Measurements from ENCODE around the gene TRMT1L. TPM values are rescaled to one million over a fixed set of nuclear protein-coding genes. Genes with fewer than 3 reads are reported as not detected.

Gene TRMT1L
- total RNA-seq, 4 donors from 2014 or later: 7.9 to 29.9 (median 15.3) TPM

DNA sequence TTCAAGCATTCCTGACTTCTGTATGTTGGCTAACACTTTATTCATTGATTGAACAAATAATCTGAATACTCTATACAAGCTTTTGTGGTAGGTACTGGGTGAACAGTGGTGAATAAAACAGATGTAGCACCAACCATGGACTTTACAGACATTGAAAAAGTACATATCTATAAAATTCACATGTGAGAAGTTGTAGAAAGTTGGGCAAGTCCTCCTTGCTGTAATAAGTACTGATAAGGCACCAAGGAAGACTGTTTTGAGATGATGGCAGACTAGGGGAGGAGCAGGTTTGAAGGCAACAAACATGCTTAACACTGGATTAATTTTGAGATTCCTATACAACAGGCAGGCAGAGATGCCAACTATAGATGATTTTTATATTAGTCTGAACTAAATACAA is 69.0 kb downstream of the TRMT1L start:
- H3K27ac ChIP-seq: no peak overlapping the region
- no peak for TF ChIP-seq POLR2A (IDR thresholded peaks at IDR 0.05)
- TF ChIP-seq CTCF (IDR thresholded peaks at IDR 0.05): no peak
- H3K27me3 ChIP-seq: no peaks in the 10 kb centered on the region
- intact Hi-C loops (cut with DNase I): no loop called here
- DNase-seq: no peak
- H3K4me3 ChIP-seq: no peak overlapping the region
- no peaks in the 10 kb centered on the region for H3K9me3 ChIP-seq
- no peaks in the 10 kb centered on the region for H3K4me1 ChIP-seq
- peaks cover 0 to 49% (median 8%) of the 10 kb centered on the region in 3 donors for H3K36me3 ChIP-seq

DNA sequence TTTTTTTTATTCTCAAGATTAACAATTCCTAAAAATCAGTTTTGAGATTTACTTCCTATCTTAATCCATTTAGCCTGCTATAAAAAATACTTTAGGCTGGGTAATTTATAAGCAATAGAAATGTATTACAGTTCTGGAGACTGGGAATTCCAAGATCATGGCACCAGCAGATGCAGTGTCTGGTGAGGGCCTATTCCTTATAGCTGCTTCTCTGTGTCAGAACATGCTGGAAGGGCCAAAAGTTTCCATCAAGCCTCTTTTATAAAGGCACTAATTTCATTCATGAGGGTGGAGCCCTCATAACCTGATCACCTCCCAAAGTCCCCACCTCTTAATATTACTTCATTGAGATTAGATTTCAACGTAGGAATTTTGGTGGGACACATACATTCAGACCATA is 69.7 kb downstream of the TRMT1L start:
- no peak for DNase-seq
- WGBS, 2 donors: 96% methylated on average over 1 of the region's 1 CpG
- H3K27ac ChIP-seq: no peak overlapping the region
- H3K36me3 ChIP-seq: peaks cover 0 to 45% (median 8%) of the 10 kb centered on the region in 3 donors
- no peak overlapping the region for H3K4me3 ChIP-seq
- H3K4me1 ChIP-seq: no peaks in the 10 kb centered on the region
- H3K27me3 ChIP-seq: no peaks in the 10 kb centered on the region
- TF ChIP-seq CTCF (IDR thresholded peaks at IDR 0.05): no peak
- no peak for TF ChIP-seq POLR2A (IDR thresholded peaks at IDR 0.05)
- intact Hi-C loops (cut with DNase I): no loop called here
- H3K9me3 ChIP-seq: no peaks in the 10 kb centered on the region

DNA sequence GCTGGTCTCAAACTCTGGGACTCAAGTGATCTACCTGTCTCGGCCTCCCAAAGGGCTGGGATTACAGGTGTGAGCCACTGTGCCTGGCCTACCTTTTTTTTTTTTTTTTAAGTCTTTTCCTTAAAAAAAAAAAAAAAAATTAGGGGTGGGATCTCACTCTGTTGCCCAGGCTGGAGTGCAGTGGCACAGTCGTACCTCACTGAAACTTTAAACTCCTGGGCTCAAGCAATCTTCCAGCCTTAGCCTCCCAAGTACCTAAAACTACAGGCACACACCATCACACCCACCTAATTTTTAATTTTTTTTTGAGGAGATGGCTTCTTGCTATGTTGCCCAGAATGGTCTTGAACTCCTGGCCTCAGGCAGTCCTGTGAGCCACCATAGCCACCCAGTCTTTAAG is 72.9 kb downstream of the TRMT1L start:
- DNase-seq: no peak
- Histone ChIP-seq H3K36me3 (peaks cover 0 to 15% (median 8%) of the 10 kb centered on the region in 3 donors), H3K4me3 (no peak overlapping the region), H3K4me1 (no peaks in the 10 kb centered on the region), H3K27me3 (no peaks in the 10 kb centered on the region), H3K27ac (no peak overlapping the region), H3K9me3 (no peaks in the 10 kb centered on the region)
- intact Hi-C loops (cut with DNase I): no loop called here
- WGBS, 2 donors: 83 to 100% methylated on average over 2 of the region's 2 CpGs
- no peak for TF ChIP-seq POLR2A (IDR thresholded peaks at IDR 0.05)
- TF ChIP-seq CTCF (IDR thresholded peaks at IDR 0.05): no peak

GRCh38 chr1:185080422-185080821 is 76.3 kb downstream of the TRMT1L start:
- intact Hi-C loops (cut with DNase I): no loop called here
- TF ChIP-seq CTCF (IDR thresholded peaks at IDR 0.05): no peak
- TF ChIP-seq POLR2A (IDR thresholded peaks at IDR 0.05): no peak
- Histone ChIP-seq H3K4me1 (no peaks in the 10 kb centered on the region), H3K36me3 (no peaks in the 10 kb centered on the region), H3K27me3 (no peaks in the 10 kb centered on the region), H3K9me3 (no peaks in the 10 kb centered on the region), H3K27ac (no peak overlapping the region), H3K4me3 (no peak overlapping the region)
- DNase-seq: no peak

DNA sequence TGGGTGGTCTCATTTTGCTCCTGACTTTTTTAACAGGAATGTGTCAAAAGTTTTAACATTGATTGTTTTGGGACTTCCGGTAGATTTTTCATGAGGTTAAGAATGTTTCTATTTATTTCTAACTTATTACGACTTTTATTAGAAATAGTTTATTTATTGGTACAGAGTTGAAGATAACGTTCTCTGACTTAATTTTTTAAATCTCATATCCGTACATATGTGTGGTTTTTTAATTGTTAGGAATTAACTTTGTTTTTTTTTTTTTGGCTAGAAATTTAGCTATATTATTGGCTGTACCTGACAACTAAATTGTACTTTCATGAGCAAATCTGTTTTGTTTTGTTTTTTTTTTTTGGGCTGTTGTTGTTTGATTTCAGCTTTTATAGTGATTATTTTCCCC is 79.4 kb downstream of the TRMT1L start:
- TF ChIP-seq POLR2A (IDR thresholded peaks at IDR 0.05): no peak
- TF ChIP-seq CTCF (IDR thresholded peaks at IDR 0.05): no peak
- 69 to 80% methylated on average over 4 of the region's 4 CpGs for WGBS, 2 donors

More for the DNA sequence above, 79.4 kb downstream of the TRMT1L start:
- no peak for DNase-seq
- no peaks in the 10 kb centered on the region for H3K36me3 ChIP-seq
- intact Hi-C loops (cut with DNase I): no loop called here
- H3K9me3 ChIP-seq: no peaks in the 10 kb centered on the region
- H3K27me3 ChIP-seq: no peaks in the 10 kb centered on the region
- no peak overlapping the region for H3K27ac ChIP-seq
- no peaks in the 10 kb centered on the region for H3K4me1 ChIP-seq
- H3K4me3 ChIP-seq: no peak overlapping the region
